Ovary (tissue), 3 donors: ENCODE data around the gene CD276.

ENCODE experiments used
- EP300 ChIP-seq: sonication (generic); formaldehyde crosslinking; IDR thresholded peaks from one replicate; pipeline ENCODE4 v1.6.1; 2017; ENCODE audit warnings: antibody characterized with exemption
- POLR2A ChIP-seq: fragments of 450-650 bp; IDR thresholded peaks from one replicate; pipeline ENCODE4 v1.6.1; 2017; ENCODE audit warnings: antibody characterized with exemption, mild to moderate bottlenecking, moderate library complexity
- TF ChIP-seq, protein P1 (sequence below), 3 donors: fragments of 450-650 bp in 2 of 3; fragments of 200-600 bp in 1 of 3; IDR thresholded peaks; one replicate each; pipeline versions ENCODE4 v1.5.1 to v1.8.0; 2016 to 2022; ENCODE audit warnings: antibody characterized with exemption in 3 of 3, mild to moderate bottlenecking in 1 of 3
- donor health status: DM: no; HTN: no; CAD: no.

DNA sequence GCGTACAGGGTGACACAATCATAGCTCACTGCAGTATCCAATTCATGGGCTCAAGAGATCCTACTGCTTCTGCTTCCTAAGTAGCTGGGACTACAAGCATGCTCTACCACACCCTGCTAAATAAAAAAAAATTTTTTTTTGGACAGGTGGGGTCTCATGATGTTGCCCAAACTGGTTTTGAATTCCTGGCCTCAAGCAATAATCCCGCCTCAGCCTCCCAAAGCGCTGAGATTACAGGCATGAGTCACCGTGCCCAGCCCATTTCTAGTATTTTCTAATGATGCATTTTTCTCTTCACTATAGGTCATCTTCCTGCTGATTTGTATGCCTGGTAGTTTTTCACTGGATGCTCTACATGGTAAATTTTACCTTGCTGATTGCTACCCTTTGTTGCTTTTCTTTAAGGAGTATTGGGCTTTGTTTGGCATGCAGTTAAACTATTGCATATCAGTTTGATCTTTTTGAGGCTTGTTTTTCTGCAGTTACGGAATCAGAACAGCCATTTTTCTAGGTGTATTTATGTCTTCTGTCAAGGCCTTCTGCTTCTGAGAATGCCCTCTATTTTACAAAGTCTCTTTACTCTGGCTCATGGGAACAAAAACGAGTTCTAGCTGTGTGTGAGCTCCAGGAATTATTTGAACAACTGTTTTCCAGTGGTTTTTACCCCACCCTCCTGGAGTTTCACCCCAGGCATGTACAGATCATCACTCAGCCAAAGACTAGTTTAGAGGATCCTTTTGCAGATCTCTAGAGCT lies 36.7 kb upstream of the CD276 start:
- TF ChIP-seq, protein P1, sequence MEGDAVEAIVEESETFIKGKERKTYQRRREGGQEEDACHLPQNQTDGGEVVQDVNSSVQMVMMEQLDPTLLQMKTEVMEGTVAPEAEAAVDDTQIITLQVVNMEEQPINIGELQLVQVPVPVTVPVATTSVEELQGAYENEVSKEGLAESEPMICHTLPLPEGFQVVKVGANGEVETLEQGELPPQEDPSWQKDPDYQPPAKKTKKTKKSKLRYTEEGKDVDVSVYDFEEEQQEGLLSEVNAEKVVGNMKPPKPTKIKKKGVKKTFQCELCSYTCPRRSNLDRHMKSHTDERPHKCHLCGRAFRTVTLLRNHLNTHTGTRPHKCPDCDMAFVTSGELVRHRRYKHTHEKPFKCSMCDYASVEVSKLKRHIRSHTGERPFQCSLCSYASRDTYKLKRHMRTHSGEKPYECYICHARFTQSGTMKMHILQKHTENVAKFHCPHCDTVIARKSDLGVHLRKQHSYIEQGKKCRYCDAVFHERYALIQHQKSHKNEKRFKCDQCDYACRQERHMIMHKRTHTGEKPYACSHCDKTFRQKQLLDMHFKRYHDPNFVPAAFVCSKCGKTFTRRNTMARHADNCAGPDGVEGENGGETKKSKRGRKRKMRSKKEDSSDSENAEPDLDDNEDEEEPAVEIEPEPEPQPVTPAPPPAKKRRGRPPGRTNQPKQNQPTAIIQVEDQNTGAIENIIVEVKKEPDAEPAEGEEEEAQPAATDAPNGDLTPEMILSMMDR (IDR thresholded peaks at IDR 0.05): no peak
- TF ChIP-seq EP300 (no peak), POLR2A (no peak)
